Thoracic aorta (tissue), 2 donors: ENCODE measurements around the gene CACNG3. TPM values are rescaled to one million over a fixed set of nuclear protein-coding genes. Genes with fewer than 3 reads are reported as not detected.

Experiments
- ATAC-seq: fragments of 150-250 bp; one replicate; pipeline ENCODE4 v1.8.0; 2017; ENCODE audit warnings: low read depth; ENCODE audit not compliant: insufficient number of reproducible peaks, low FRiP score
- DNase-seq: peaks from one replicate; pipeline ENCODE4 v3.0.0-alpha.2; 2020; ENCODE audit warnings: low spot score
- H3K27ac ChIP-seq, 2 donors: fragments of 200-600 bp; sonication (generic); 1 replicate in 1 of 2; 2 replicates in 1 of 2; pipeline ENCODE4 v1.5.1; 2016; ENCODE audit warnings: mild to moderate bottlenecking in 2 of 2, moderate library complexity in 2 of 2
- H3K27me3 ChIP-seq: fragments of 200-600 bp; sonication (generic); replicated peaks from 2 replicates; pipeline ENCODE4 v1.6.0; 2016; ENCODE audit warnings: mild to moderate bottlenecking; ENCODE audit not compliant: insufficient read depth
- H3K36me3 ChIP-seq: fragments of 200-600 bp; sonication (generic); one replicate; pipeline ENCODE4 v1.5.1; 2016
- H3K4me1 ChIP-seq, 2 donors: fragments of 200-600 bp; sonication (generic); 1 replicate in 1 of 2; 2 replicates in 1 of 2; pipeline versions ENCODE4 v1.5.1 to v1.6.0; 2016; ENCODE audit warnings: low read depth in 2 of 2, mild to moderate bottlenecking in 1 of 2; ENCODE audit not compliant: control insufficient read depth in 1 of 2
- H3K4me3 ChIP-seq: fragments of 200-600 bp; sonication (generic); 2 replicates; pipeline ENCODE4 v1.5.1; 2016; ENCODE audit warnings: mild to moderate bottlenecking
- H3K9me3 ChIP-seq: fragments of 200-600 bp; sonication (generic); 2 replicates; pipeline ENCODE4 v1.5.1; 2016
- total RNA-seq, 2 donors: library from RNA; depleted of rRNA; stranded (reverse); fragments of >200 nt; gene quantifications; one replicate each; pipeline versions ENCODE4 v1.1.0 to v1.2.3, GENCODE V29; 2016
- TF ChIP-seq, protein P1 (sequence below): fragments of 200-600 bp; sonication (generic); IDR thresholded peaks from one replicate; pipeline ENCODE4 v1.5.1; 2019; ENCODE audit warnings: antibody characterized with exemption

CACNG3 gene
- total RNA-seq, 2 donors from 2014 or later: not detected

DNA sequence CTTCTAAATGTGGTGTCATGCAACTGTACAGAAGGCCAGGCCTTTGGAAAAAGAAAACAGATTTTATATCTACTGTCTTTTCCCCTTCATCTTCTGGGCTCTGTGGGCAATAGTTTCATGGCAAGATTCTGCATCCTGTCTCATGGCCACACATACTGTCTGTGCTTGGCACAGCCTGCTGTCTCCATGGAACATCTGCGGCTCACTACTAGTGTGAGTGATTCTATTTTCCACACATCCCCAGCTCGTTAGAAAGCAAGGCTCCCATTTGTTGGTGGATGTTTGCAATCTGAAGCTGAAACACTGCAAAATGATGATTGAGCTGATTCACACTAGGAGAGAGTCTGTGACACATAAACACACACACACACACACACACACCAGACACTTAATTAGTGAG lies 32.4 kb downstream of the CACNG3 start:
- no peak overlapping the region for H3K4me3 ChIP-seq
- no peaks in the 10 kb centered on the region for H3K4me1 ChIP-seq
- no peak for ATAC-seq
- no peak overlapping the region for H3K27ac ChIP-seq
- no peak for DNase-seq
- no peaks in the 10 kb centered on the region for H3K27me3 ChIP-seq
- H3K9me3 ChIP-seq: no peaks in the 10 kb centered on the region
- no peaks in the 10 kb centered on the region for H3K36me3 ChIP-seq
- TF ChIP-seq, protein P1, sequence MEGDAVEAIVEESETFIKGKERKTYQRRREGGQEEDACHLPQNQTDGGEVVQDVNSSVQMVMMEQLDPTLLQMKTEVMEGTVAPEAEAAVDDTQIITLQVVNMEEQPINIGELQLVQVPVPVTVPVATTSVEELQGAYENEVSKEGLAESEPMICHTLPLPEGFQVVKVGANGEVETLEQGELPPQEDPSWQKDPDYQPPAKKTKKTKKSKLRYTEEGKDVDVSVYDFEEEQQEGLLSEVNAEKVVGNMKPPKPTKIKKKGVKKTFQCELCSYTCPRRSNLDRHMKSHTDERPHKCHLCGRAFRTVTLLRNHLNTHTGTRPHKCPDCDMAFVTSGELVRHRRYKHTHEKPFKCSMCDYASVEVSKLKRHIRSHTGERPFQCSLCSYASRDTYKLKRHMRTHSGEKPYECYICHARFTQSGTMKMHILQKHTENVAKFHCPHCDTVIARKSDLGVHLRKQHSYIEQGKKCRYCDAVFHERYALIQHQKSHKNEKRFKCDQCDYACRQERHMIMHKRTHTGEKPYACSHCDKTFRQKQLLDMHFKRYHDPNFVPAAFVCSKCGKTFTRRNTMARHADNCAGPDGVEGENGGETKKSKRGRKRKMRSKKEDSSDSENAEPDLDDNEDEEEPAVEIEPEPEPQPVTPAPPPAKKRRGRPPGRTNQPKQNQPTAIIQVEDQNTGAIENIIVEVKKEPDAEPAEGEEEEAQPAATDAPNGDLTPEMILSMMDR: no peak

- DNase-seq: no peak
- no peak for ATAC-seq
- Histone ChIP-seq H3K27me3 (no peaks in the 10 kb centered on the region), H3K9me3 (no peaks in the 10 kb centered on the region), H3K27ac (no peak overlapping the region), H3K36me3 (no peaks in the 10 kb centered on the region), H3K4me3 (no peak overlapping the region), H3K4me1 (no peaks in the 10 kb centered on the region)
- TF ChIP-seq, protein P1: no peak
These were observed 33.1 kb downstream of the CACNG3 start for GRCh38 chr16:24289166-24289700.

DNA sequence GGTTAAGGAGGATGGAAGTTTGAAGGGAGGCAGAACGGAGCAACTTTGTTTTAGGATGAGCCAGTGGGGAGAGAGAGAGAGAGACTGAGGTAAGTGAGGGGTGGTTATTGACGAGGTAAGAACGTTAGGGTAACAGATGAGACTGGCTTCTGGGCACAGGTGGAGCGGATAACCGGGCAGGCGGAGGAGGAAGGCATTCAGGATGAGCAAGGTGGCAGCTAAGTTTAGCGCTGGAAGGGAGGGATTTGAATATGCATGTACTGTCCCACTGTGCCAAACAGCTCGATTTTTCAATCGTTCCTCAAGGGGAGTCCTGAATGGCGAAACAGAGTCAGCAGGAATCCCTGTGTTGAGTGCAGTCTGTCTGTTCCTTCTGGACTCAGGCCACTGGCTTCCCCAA lies 35.8 kb downstream of the CACNG3 start:
- H3K27ac ChIP-seq: no peak overlapping the region
- ATAC-seq: no peak
- H3K36me3 ChIP-seq: no peaks in the 10 kb centered on the region

GRCh38 chr16:24294131-24294530 lies 38.0 kb downstream of the CACNG3 start:
- H3K4me3 ChIP-seq: no peak overlapping the region
- no peak overlapping the region for H3K27ac ChIP-seq
- no peaks in the 10 kb centered on the region for H3K4me1 ChIP-seq
- ATAC-seq (no peak), DNase-seq (no peak)
- TF ChIP-seq, protein P1: no peak
- no peaks in the 10 kb centered on the region for H3K27me3 ChIP-seq
- H3K9me3 ChIP-seq: no peaks in the 10 kb centered on the region
- H3K36me3 ChIP-seq: no peaks in the 10 kb centered on the region

More for the DNA sequence above, 35.8 kb downstream of the CACNG3 start:
- H3K27me3 ChIP-seq: no peaks in the 10 kb centered on the region
- no peaks in the 10 kb centered on the region for H3K4me1 ChIP-seq
- no peak overlapping the region for H3K4me3 ChIP-seq
- no peaks in the 10 kb centered on the region for H3K9me3 ChIP-seq
- TF ChIP-seq, protein P1: no peak
- DNase-seq: no peak

DNA sequence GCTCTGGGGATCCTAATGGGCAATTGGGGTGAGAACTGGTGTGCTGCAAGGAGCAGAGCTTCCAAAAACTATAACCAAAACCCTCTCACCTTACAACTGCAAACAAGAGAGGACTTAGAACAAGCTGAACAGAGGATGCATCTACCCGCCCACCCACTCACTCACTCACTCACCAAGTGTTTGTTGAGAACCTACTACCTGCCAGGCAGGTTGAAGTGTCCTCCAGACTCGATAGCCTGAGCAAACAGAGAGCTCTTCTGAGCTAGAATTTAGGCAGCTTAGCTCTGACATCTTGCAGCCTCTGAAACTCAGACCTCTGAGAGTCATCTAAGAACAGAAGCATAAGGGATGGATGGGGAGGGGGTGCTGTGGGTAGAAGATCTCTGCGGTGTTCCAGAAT lies 41.2 kb downstream of the CACNG3 start:
- no peak for ATAC-seq
- Histone ChIP-seq H3K4me1 (no peaks in the 10 kb centered on the region), H3K36me3 (no peaks in the 10 kb centered on the region), H3K27me3 (no peaks in the 10 kb centered on the region), H3K9me3 (no peaks in the 10 kb centered on the region), H3K27ac (no peak overlapping the region), H3K4me3 (no peak overlapping the region)
- TF ChIP-seq, protein P1: no peak
- no peak for DNase-seq
